Stimulated activated CD8-positive, alpha-beta memory T cell treated with anti-CD3 and anti-CD28 coated beads, Interleukin-15, amount 100 ng/mL, for 1 hour (primary cell): ENCODE results near the gene NTN4.
"Not testable (repeated sequence)": the region's sequence is repeated elsewhere in the genome, so short reads cannot be mapped to it uniquely, and the experiment has no call there.

Experiments used
- DNase-seq: peaks from one replicate; pipeline ENCODE4 v3.0.0-alpha.2; 2020; ENCODE audit warnings: low read depth

NTN4 gene

DNA sequence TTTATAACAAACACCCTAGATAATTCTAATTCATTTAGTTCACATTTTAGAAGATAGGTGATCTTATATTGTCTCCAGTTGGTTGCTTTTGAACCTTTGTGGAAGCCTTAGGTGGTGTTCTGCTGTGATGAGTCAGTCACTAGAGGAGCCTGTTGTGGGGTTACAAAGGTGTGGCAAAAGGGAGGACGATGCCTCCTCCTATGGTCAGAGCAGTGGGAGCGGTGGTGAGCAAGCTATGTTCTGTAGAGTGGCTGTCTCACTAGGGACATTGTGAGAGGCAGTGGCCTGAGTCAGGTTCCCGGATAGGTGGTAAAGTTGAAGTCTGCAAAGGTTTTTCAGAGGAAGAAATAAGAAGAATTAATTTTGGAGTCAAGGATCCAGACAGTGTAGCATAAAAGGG lies 167.7 kb downstream of the NTN4 start:
- DNase-seq: no peak

- DNase-seq: no peak
Observed at GRCh38 chr12:95621725-95622124, 168.8 kb downstream of the NTN4 start.

DNA sequence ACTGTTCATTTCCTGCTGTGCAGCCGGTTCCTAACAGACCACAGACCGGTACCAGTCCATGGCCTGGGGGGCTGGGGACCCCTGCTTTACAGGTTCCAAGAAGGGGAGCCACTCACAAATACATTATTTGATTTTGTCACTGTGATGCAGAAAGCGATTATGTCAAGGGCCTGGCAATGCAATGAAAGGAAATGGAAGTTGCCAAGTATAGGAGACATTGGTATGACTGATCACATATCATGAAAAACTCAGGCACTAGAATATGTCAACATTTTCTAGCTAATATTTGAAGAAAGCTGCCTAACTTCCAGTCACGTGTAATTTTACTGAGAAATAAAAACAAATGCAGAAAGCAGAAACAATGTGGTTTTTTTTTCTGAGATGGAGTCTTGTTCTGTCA lies 170.4 kb downstream of the NTN4 start:
- no peak for DNase-seq

DNA sequence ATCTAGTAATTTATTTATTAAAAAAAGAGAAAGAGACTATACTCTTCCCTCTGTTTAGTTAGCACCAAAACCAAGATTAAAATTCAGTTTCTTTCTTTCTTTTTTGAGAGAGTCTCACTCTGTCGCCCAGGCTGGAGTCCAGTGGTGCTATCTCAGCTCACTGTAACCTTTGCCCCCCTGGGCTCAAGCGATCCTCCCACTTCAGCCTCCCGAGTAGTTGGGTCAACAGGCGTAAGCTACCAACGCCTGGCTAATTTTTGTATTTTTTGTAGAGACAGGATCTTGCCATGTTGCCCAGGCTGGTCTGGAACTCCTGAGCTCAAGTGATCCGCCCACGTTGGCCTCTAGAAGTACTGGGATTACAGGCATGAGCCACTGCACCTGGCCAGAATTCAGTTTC lies 174.1 kb downstream of the NTN4 start:
- not testable (repeated sequence) for DNase-seq

GRCh38 chr12:95615749-95616148 lies 174.8 kb downstream of the NTN4 start:
- no peak for DNase-seq

DNA sequence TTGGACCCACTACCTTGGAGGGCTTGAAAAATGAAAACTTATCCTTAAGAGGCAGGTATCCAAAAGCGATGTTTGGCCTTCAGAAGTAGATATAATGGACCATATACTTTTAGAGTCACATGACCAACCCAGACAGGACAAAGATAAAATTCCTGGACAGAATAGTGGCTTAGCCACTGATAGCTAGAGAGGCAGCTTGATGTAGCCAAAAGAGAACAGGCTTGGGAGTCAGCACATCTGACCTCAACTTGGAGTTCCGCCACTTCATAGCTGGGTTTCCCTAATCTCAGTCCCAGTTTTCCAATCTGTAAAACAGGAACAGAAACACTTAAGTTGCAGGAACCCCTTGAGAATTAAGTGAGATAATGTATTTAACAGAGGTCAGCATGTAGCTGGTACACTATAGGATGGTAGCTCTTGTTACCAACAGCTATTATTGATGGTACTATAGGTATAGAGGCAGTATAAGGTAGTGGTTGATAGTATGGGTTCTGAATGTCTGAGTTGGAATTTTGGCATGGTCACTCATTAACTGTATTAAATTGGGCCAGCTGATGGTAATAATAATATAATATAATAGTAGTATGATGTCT lies 176.1 kb downstream of the NTN4 start:
- no peak for DNase-seq

GRCh38 chr12:95613021-95613420 lies 177.5 kb downstream of the NTN4 start:
- no peak for DNase-seq

DNA sequence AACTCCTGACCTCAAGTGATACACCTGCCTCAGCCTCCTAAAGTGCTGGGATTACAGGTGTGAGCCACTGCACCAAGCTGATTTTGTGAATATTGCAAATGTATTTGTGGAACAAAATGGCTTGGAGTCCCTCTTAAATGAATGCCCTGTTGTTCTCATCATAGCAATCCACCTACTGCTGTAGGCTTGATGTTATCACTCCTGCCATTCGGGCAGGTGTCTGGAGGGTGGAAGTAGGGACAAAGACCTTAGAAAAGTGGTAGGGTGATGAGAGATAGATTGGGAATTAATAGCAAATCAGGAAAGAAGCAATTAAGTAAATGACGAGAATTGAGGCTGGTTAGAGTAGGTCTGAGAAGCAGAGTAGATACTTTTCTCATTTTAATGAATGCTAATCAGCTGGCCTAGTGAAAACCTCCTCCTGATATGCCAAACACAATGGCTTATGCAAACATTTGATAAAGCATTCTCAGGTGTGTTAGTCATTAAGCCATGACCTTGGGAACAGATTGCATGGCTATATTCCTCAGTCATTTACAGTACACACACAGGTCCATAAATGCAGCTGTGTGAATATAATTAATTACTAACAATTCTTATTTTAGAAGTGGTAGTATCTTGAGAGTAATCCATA lies 178.8 kb downstream of the NTN4 start:
- DNase-seq: no peak

- DNase-seq: no peak
Observed at GRCh38 chr12:95608252-95609033, 182.1 kb downstream of the NTN4 start.
